GM12873 (cell line): ENCODE measurements around the gene PTGES3.

Source experiments
- TF ChIP-seq, protein P1 (sequence below): IDR thresholded peaks from 2 replicates; pipeline ENCODE4 v1.5.1; 2012; ENCODE audit warnings: low read depth, mild to moderate bottlenecking, moderate library complexity, low read length, control low read depth; ENCODE audit not compliant: insufficient read depth; ENCODE audit errors: missing control alignments

PTGES3 gene

DNA sequence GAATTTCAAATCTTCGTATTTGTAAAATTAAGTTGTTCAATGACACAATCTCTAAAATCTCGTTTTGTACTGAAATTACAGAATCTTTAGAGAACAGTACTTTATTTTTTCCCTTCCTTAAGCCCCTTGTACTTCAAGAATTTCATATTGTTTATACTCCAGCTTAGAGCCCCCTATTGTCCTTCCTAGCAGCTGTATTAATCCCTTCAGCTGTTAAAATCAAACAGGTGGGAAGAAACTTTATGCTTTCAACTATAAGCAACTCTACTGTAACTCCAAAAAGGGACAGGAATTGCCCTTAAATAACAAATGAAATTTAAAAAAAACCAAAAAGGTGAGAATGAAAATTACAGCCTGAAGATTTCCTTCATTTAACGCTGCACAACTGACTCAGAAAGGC, 35.3 kb upstream of the PTGES3 start:
- TF ChIP-seq, protein P1, sequence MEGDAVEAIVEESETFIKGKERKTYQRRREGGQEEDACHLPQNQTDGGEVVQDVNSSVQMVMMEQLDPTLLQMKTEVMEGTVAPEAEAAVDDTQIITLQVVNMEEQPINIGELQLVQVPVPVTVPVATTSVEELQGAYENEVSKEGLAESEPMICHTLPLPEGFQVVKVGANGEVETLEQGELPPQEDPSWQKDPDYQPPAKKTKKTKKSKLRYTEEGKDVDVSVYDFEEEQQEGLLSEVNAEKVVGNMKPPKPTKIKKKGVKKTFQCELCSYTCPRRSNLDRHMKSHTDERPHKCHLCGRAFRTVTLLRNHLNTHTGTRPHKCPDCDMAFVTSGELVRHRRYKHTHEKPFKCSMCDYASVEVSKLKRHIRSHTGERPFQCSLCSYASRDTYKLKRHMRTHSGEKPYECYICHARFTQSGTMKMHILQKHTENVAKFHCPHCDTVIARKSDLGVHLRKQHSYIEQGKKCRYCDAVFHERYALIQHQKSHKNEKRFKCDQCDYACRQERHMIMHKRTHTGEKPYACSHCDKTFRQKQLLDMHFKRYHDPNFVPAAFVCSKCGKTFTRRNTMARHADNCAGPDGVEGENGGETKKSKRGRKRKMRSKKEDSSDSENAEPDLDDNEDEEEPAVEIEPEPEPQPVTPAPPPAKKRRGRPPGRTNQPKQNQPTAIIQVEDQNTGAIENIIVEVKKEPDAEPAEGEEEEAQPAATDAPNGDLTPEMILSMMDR: no peak

DNA sequence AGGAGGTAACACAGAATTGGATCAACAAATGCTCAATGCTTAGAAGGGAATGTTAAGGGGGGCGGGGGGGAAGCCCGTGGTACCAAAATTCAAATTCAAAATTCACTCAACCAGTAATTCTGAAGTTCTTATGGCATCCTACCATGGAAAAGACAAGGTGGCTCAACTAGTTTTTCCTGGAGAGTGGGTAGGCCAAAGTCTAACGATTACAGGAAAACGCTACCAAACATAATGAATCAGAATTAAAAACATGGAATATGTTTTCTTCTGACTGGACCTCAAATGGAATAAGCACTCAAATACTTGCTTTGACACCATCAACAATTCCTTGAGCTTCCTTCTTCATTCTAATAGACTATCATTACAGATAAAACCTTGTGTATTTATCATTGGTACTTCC, 34.7 kb upstream of the PTGES3 start:
- TF ChIP-seq, protein P1: no peak

DNA sequence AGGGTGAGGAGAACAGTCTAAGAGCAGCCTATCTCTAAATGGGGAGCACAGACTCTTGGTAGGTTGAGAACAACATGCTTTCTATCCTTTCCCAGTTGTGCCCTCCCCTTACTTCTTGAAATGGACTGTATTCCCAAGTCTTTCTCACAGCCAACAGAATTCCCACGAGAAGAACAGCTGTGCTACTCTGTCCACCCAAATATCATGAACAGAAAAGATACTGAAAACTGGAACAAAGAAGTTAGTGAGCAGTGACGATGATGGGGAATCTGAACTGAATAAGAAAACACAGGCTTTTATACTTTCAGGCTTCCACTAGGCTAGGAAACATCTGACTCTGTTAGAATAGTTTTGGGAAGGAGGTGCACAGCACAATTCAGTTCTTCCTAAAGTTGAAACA, 33.6 kb upstream of the PTGES3 start:
- TF ChIP-seq, protein P1: no peak

DNA sequence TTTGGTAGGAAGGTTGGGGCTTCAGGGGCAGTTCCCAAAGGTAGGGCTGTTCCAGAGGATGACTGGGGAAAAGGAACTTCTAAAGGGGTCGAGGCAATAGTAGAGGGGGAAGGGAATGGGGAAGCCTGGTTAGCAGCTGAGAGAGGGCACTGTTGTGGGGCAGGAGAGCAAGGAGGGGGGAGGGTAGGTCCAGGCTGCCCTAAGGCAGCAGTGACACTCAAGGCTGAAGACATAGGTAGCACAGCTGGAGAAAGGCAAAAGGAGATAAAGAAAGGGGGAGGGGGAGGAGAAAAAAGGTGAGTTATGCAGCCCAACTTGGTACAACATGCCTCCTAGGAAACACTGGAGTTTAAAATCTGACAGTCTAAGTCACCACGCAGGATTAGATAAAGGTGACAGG, 33.1 kb upstream of the PTGES3 start:
- TF ChIP-seq, protein P1: no peak

DNA sequence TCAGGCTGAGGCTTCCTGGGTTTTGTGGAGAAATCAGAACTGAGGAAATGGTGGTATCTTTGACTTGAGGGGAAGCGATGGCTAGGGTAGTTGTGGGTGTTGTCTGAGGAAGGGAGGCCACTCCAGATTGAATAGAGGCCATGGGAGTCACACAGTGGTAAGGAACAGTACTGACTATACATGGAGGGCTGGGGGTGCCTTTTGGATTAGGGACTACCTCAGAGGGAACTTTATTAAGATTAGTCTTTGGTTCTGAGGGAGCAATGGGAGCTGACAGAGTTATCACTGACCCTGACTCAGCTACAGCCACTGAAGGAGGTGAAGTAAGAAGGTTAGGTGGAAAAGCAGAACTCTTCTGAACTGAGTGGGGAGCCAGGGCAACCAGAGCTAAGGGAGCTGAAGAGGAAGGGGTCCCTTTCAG, 32.7 kb upstream of the PTGES3 start:
- TF ChIP-seq, protein P1: no peak

DNA sequence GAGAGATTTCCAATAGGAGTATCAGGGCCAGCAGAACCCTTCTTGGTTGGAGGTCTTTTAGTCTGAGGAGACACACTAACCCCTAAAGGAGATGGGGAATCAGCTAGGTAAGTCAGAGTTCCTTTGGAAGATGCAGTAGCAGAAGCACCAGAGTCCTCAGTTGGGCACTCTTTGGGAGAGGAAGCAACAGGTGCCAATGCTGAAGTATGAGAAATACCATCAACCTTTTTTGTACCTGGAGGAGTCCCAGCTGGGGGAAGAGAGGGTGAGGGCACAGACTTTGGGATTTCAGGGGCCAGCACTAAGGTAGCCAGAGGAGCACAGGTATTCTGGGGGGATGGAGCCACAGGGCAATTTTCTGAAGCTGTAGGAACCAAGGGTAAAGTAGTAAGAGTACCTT, 31.0 kb upstream of the PTGES3 start:
- TF ChIP-seq, protein P1: no peak

DNA sequence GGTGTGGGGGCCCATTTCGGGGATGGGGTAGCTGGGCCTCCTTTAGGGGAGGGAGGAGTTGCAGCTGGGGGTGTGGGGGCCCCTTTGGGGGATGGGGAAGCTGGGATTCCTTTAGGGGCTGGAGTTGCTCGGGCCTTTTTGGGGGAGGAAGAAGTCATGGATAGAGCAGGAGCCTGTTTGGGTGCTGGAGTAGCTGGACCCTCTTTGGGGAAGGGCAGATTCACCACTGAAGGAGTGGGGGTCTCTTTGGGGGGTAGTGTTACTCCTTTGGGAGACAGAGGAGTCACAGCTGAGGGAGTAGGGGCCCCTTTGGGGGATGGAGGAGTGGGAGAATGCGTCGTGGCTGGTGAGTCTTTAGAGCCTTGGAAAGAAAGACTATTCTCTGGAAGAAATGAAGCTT, 30.6 kb upstream of the PTGES3 start:
- TF ChIP-seq, protein P1: no peak
